SIG-M5 treated with dmso at 0.1 percent for 504 hours (cell line): ENCODE results near the gene KRT33A.
"Not testable (repeated sequence)": the region's sequence is repeated elsewhere in the genome, so short reads cannot be mapped to it uniquely, and the experiment has no call there.

Experiments
- DNase-seq: peaks from one replicate; lab custom pipeline; 2025; ENCODE audit not compliant: unreplicated experiment; lab: John Stamatoyannopoulos, UW

KRT33A gene

DNA sequence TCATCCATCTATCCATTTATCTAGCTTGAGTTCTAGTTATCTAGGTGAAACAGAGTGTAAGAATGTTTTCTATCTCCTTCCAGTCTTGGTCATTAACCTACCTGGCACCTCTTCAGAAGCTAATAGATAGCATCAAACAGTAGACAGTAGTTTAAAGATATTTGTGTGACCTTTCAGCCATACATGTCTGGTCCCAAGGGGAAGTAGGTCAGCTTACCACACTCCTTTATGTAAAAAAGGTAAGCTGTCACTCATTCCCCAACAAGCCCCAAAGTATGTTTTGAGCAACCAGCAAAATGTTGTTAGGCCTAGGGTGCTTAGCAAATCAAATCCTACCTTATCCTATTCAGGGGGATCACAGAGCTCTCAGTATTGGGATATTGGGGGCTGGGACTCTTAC, 15.4 kb upstream of the KRT33A start:
- DNase-seq: no peak

DNA sequence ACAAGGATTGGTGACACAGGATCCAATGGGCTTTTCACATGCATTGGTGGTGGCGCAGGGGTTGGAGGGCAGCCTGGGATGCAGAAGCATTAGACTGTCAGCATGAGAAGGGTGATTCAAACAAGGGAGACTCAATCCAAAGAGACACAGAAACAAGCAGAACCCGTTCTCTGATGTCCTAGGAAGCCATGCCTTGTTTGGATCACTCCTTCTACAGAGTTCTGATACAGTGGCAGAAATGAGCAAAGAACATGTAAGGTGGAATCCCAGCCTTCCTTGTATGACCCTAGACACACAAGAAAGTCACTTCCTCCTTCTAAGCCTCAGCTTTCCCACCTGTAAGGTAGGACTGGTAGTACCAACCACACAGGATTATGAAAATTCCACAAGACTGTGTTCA, 13.3 kb upstream of the KRT33A start:
- DNase-seq: no peak

DNA sequence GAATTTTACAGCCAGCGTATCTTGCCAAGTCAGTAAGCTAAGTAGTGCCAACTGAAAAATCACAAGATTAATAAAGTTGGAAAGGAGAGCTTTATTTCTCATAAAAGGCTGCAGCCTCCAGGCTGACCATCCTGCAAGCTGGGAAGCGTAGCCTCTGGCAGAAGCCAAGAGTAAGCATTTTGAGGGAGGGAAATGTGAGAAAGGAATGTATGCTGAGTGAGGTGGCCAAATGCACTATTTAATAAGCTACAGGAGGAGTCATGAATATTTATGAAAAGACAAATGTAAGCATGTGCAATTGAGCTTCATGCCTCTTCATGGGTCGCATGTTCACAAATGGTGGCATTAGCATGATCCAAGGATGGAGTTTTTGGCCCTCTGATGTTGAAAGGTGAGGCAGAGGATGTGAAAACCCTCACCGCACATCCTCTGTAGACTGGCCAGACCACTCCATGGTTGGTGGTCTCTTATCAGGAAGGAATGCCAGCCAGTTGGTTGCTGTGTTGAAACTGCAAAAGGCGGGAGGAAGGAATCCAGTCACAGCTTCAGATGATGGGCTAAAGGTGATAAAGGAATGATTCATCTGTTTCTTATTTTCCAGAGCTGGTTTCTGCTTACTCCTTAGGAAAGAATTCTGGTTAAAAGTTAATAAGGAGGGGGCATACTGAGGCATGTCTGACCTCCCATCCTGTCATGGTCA, 9.8 kb upstream of the KRT33A start:
- no peak for DNase-seq

DNA sequence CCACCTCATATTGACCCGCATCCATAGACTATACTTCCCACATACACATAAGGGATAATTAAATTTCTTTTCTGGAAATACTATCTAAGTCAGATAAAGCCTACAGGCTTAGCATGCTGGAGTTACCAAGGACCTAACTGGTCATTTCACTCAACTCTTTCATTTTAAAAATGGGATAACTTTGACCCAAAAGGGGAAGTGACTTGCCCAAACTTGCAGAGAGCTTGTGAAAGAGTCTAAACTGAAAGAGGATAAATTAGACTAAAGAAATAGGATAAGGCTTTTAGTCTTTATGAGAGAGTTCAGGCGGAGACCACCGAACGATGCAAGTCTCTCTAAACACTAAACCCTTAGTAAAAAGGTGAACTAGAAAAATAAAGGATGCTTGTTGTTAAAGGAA, 3.9 kb upstream of the KRT33A start:
- peak; percentile 74 for DNase-seq

DNA sequence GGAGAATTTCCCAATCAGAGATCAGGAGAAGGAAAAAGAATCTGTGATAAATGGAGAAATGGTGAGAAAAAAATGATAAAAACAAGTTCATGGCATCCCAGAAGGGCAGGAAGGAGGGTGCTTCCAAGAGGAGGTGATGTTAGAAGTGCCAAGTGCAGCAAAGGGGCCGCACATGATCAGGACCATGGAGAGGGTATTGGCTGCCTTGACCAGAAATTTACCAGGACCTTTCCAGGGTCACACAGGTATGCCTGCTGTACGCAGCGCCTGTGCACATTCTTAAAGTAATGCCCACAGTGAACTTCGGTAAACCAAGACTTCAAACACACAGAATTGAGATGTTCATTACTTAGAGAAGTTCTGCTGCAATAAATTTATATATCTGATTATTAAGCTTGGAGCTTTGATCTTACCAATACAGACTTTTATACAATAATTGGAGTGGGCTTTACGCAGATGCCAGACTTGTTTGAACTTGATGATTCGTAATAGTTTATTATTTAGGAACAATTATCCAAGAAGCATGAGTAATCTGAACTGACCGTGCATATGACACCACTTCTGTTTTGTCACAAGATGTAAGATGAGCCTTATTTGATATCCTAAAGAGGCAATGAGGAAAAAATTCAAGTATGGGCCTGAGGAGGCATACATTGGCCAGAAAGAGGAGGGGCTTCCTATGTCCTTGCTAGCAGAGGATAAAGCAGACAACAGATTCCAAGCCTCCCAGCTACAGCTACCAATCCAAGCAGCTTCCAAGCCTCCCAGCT, 2.2 kb upstream of the KRT33A start:
- DNase-seq: no peak

DNA sequence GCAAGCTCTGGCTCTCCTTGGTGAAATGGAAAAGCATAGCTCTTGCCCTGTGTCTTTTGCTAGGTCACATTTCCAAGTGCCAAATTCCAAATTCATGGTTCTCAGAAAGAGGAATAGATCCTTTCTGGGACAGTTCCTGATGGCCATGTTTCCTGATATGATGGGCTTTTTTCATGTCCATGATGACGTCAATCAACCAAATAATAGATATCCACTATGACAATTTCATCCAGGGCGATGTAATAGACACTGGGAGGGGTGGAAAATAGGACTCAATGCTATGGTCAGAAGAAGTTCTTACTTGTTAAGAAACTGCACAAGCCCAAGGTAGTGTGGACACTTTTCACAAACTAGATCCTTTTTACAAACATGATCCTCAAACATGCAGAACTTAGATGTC, 549 bp upstream of the KRT33A start:
- DNase-seq: no peak

DNA sequence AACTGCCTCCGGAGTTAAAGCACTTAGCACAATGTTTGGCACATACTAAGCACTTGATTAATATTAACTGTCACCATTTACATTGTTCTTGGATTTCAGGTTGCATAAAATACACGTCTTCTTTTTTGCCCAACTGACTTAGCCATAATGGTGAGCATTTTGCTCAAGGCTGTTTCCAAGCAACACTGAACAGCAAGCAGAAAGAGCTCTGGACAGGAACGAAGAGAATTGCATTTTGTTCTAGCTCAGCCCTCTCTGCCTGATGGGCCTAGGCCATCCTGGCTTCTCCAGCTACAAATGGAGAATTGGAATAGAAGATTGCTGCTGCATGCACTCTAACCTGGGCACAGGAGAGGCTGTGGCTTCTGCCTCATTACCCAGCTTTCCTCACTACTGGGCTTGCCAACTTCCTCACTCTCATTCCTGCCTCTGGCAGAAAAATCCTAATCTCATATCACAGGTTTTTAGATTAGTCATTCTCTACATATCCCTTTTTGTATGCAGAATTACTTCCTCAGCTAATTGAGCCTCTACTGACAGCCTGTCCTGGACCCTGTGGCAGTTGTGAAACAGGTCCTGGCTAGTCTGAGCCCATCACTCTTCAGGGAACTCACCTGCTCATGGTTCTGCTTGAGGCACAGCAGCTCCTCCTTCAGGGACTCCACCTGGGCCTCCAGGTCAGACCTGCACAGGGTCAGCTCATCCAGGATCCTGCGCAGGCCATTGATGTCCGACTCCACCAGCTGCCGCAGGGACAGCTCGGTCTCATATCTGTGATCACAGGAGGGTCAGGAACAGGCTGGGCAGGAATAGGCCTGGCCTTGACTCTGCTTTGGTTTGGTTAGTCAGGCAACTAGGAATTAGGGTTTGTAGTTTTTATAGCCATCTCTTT, 2.5 kb downstream of the KRT33A start:
- DNase-seq: no peak

DNA sequence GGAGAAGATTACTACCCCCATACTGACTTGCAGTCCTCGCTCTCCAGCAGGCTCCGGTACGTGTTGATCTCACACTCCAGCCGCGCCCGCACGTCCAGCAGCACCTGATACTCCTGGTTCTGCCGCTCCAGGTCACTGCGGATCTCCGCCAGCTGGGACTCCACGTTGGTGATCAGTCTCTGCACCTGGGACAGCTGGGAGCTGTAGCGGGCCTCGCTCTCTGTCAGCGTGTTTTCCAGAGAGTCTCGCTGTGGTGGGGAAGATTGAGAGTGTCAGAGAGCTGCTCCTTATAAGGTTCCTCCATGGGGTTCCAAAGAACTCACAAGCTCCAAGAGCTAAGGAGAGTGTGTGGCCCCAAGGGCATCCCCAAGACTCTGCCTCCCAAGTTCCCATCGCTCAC, 4.2 kb downstream of the KRT33A start:
- not testable (repeated sequence) for DNase-seq

DNA sequence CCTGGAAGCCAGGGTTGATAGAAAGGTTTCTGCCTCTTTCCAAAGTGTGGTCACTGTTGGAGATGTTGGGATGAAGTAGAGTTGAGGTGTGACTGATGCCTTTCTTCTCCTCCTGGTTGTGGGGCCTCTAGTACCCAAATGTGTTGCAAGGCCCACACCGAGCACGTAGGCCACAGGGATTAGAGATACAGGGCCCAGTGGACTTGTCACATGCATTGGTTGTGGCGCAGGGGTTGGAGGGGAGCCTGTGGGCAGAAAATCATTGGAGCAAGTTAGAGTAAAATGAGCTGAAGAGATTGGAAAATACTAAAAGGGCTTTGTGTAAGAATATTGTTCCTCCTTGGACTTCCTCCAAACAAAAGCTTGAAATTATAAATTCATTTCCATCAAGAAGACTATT, 4.6 kb downstream of the KRT33A start:
- no peak for DNase-seq

DNA sequence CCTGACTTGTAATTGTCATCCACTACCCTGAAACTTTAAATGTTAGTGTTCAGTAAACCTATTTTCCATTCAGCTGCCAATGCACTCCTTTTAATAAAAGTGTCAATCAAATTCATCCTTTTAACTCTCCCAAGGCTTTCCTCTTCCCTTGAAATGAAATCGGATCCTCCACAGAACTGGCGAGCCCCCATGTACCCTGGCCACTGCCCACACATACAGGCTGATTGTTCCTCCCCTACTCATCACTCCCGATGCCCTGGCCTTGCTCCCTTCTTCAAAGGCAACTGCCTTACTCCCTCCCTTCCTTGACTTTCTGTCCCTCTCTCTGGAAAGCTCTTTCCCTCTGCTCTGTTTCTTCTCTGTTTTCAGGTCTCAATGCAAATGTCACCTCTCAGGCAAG, 7.6 kb downstream of the KRT33A start:
- DNase-seq: no peak

DNA sequence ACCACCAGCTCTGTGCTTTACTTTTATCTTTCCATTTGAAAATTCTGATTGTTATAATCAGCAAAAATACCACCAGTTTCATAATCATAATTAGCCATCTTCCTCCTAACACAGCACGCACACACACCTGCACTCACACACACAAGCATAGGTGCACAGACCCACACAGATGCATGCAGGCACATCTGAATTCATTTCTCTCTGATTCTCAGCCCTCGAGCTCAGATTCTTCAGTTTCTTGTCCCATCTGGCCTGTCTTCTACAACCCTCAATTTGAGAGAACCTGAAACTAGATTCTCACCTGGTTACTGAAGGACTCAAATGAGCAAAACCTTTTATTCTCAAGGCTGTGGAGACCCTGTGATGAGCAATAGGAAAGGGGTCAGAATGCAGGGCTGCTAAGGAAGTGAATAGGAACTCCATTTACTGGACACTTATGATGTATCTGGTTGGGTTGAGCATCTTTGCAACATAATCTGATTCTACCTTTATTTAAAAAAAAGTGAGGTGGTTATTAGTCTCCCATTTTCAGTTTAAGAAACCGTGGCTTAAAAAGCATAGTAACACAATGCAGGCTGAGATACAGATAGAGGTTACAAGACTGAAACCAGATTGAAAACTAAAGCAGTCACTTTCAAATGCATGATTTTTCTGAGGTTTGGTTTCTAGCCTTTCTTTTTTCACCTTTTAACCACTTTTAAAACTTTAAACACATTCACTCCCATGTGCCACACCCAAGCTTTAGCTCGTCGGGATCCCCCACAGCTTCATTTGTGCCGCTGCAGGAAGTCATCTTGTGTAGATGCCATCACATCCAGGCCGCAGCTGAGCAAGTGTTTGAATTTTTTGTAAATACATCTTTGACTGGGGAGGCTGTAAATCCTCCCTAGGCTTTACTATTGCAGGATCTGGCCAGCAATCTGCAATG, 9.4 kb downstream of the KRT33A start:
- DNase-seq: no peak

DNA sequence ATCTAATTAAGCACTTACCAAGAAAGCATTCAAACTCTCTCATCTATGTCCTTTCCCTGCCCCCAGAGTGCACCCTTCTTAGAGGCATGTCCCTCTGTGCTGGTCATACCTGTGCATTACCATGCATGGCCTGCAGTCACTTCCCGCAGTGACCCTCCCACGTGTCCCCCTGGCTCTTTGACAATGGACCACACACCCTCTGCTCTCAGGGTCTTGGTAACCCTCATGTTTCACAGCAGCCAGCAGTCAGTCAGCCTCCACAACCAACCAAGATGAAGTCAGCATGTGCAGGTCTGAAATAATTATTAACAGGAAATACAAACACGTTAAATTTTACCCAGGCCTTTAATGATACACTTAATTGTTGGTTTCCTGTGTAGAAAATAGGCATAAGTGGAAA, 10.1 kb downstream of the KRT33A start:
- no peak for DNase-seq

DNA sequence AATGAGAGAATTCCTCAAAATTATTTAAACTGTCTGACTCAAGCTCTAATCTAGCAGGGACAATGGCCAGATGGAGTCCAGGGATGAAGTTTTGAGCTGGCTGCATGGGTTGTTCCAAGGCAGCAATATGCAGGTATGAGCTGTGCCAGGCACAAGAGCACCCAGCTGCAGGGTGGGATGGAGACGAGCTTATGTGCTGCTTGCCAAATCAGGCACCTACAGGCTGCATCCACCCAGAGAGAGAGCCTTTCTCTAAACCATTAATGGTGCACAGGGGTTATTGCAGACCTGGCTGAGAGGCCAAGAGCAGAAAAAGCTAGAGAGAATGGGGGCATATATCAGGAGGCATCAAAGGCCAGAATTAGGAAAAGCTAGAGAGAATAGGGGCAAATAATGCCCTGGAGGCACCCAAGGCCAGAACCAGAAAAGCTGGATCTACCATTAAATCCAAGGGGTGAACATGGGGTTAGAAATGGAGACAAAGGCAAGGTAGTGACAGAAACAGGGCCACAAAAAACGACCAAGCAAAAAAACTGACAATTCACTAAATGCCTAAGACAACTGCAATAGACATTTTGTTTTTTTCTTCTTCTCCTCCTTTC, 11.0 kb downstream of the KRT33A start:
- DNase-seq: no peak

DNA sequence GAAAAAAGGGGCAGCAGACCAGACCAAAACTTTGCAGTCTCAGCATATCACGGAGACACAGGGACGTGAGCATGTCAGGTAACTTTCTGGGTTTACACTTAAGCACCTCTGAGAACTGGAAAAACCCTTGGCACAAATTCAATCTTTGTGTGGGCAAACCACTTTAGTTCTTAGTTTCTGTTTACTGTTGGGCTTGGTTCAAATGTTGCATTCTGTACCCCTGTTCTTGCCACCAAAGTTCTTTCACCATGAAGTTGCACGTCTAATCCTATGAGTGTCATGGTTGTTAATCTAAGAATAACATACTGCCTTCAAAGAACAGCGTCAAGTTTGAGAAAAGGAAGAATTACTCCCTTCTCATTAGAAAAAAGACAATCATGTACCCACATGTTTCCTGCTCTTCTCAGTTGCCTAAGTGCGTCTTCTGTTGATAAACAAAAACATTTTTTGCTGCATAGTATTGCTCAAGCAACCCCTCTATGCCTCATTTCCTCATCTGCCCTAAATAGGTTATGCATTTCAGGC, 11.6 kb downstream of the KRT33A start:
- no peak for DNase-seq

DNA sequence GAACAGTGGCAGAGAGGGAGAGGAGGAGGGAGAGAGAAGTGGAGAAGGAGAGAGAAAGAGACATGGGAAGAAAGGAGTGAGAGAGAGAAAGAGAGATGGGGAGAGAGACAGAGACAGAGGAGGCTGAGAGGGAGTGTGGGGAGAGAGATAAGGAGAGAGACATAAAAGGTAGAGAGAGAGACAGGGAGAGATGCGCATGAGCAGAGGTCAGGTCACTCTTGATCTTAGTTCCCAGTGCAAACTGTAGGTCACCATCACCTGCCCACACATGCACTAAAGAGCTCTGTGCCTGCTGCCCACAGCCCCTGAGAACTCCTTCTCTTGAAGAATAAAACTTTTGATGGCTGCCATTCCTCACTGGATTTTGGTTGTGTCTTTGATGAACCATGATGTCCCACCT, 14.9 kb downstream of the KRT33A start:
- no peak for DNase-seq

DNA sequence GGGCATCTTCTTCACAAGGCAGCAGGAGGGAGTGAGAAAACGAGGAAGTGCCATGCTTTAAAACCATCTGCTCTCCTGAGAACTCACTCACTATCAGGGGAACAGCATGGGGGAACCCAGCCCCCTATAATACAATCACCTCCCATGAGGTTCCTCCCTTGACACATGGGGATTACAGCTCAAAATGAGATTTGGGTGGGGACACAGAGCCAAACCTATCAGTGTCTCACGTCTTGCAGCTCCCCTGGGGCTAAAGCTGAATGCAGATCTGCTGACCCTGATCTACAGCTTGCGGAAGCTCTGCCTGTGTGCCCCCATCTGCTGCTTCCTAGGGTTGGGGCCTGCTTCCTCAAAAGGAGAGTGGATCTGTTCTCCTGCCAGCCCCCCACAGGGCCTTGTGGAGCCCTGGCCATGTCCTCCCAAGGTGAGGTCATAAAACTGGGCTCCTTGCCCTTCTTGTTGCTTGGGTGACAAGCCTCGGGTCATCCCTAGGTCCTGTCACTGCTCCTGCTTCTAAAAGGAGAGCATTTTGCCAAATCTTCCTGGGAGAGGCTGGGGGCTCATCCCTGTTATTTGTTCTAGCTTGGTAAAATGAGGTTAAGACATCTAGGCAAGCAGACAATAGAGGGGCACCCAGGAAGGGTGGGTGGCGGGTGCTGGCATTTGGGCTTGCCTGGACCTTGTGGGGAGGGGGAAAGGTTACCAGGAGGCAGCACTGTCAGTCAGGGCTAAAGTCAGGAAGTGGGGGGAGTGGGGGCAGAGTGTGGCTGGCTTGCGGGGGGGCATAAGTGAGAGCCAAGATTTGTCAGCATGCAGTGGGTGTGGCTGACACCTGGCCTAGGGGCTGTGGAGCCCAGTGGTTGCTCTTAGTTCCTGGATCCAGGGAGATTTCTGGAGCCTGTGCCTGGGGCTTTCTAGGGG, 16.0 kb downstream of the KRT33A start:
- no peak for DNase-seq

DNA sequence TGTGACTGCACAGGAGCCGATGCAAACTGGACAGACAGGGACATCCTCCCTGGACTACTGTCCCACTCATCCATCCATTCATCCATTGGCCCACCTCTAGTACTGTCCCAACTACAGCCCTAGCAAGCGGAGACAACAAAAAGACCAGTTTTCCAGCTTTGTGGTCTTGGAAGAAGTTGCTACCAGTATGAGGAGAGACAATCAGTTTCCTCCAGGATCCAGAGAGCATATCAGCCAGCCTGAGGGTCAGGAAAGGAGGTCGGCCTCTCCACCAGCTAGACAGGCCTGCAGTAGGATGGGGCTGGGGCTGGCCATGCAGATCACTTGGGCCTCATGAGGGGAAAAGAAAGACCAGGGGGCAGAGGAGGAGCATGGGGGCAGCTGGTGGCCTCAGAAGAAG, 16.8 kb downstream of the KRT33A start:
- DNase-seq: no peak

DNA sequence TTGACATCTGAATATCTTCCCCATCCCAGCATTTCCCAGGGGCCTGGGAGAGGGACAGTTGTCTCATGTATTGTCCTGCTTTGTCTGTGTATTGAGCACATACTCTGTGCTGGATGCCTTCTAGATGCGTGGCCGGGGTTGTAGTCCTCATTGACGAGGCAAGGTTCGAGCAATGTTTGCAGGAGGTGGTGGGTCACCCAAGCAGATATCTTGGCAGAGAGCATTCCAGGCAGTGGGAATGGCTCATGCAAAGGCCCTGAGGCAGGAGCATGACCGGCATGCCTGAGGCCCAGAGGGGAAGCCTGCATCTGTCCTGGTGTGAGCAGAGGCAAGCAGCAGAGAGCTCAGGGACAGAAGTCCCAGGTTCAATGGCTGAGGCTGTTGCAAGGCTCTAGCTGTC, 17.5 kb downstream of the KRT33A start:
- DNase-seq: no peak

DNA sequence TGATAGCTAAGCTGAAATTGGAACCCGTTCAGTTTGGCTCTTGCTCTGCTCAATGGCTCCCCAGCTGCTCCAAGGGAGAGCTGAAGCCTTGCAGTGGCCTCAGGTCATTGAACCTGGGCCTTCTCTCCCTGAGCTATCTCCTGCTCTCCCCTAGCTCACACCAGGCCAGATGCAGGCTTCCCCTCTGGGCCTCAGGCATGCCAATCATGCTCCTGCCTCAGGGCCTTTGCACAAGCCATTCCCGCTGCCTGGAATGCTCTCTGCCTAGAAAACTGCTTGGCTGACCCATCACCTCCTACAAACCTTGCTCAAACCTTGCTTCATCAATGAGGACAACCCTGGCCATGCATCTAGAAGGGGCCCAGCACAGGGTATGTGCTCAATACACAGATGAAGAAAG, 18.4 kb downstream of the KRT33A start:
- DNase-seq: no peak
